GM18909 (cell line): ENCODE results near the gene RASGRF2.
"Not testable (repeated sequence)": the region's sequence is repeated elsewhere in the genome, so short reads cannot be mapped to it uniquely, and the experiment has no call there.

Experiments
- ATAC-seq: cut with Tn5 transposase; IDR thresholded peaks from one replicate; pipeline ENCODE4 v1.9.1; 2021; ENCODE audit warnings: mild to moderate bottlenecking; ENCODE audit not compliant: unreplicated experiment, poor library complexity

Gene RASGRF2

GRCh38 chr5:81117566-81117965, 157.4 kb downstream of the RASGRF2 start:
- ATAC-seq = no peak

GRCh38 chr5:81121273-81121672, 161.1 kb downstream of the RASGRF2 start:
- ATAC-seq = no peak

- ATAC-seq = no peak
Measured at GRCh38 chr5:81121836-81122630, 161.9 kb downstream of the RASGRF2 start.

- not testable (repeated sequence) for ATAC-seq
Measured at GRCh38 chr5:81124689-81125088, 164.5 kb downstream of the RASGRF2 start.

- ATAC-seq = no peak
Measured at GRCh38 chr5:81125959-81126358, 165.8 kb downstream of the RASGRF2 start.

GRCh38 chr5:81128416-81128815, 168.3 kb downstream of the RASGRF2 start:
- no peak for ATAC-seq

GRCh38 chr5:81132381-81132780, 172.2 kb downstream of the RASGRF2 start:
- no peak for ATAC-seq

- no peak for ATAC-seq
Measured at GRCh38 chr5:81134066-81134465, 173.9 kb downstream of the RASGRF2 start.

- no peak for ATAC-seq
Measured at GRCh38 chr5:81134566-81134965, 174.4 kb downstream of the RASGRF2 start.

GRCh38 chr5:81136557-81136956, 176.4 kb downstream of the RASGRF2 start:
- ATAC-seq = no peak

GRCh38 chr5:81137833-81138232, 177.7 kb downstream of the RASGRF2 start:
- no peak for ATAC-seq

- ATAC-seq = no peak
Measured at GRCh38 chr5:81140441-81140840, 180.3 kb downstream of the RASGRF2 start.

GRCh38 chr5:81140943-81141342, 180.8 kb downstream of the RASGRF2 start:
- ATAC-seq = no peak

GRCh38 chr5:81142108-81142507, 181.9 kb downstream of the RASGRF2 start:
- no peak for ATAC-seq

- ATAC-seq = no peak
Measured at GRCh38 chr5:81145329-81145935, 185.3 kb downstream of the RASGRF2 start.

GRCh38 chr5:81146031-81146430, 185.9 kb downstream of the RASGRF2 start:
- no peak for ATAC-seq

- ATAC-seq = no peak
Measured at GRCh38 chr5:81147011-81147885, 187.1 kb downstream of the RASGRF2 start.

- no peak for ATAC-seq
Measured at GRCh38 chr5:81147886-81148571, 187.9 kb downstream of the RASGRF2 start.

- ATAC-seq = no peak
Measured at GRCh38 chr5:81151546-81151945, 191.4 kb downstream of the RASGRF2 start.

GRCh38 chr5:81154725-81155124, 194.6 kb downstream of the RASGRF2 start:
- ATAC-seq = peak; percentile 58
